Activated T-cell treated with anti-CD3 and anti-CD28 coated beads, Interleukin-2, amount 50 U/mL, for 48 hours (primary cell): ENCODE results near the gene CRY1.

Experiments
- DNase-seq, 2 experiments: peaks; one replicate each; pipeline ENCODE4 v3.0.0-alpha.2; 2020

Gene CRY1

GRCh38 chr12:106994579-106995220 lies 98.6 kb downstream of the CRY1 start:
- DNase-seq: no peak

- no peak for DNase-seq
Observed at GRCh38 chr12:106987846-106988245, 105.5 kb downstream of the CRY1 start.

GRCh38 chr12:106986625-106987389 lies 106.5 kb downstream of the CRY1 start, which contains the start of gene MTERF2:
Gene MTERF2 (minus strand): TSS chr12:106987146. CDS start chr12:106978714, 8,432 bp downstream.
- peak; percentile 84 to 86 for DNase-seq

GRCh38 chr12:106986135-106986534 lies 107.2 kb downstream of the CRY1 start:
- no peak for DNase-seq

GRCh38 chr12:106985479-106985878 lies 107.9 kb downstream of the CRY1 start:
- DNase-seq: no peak

- no peak for DNase-seq
Observed at GRCh38 chr12:106984588-106985137, 108.7 kb downstream of the CRY1 start.

GRCh38 chr12:106982229-106982628 lies 111.1 kb downstream of the CRY1 start:
- DNase-seq: no peak

- DNase-seq: no peak
Observed at GRCh38 chr12:106981788-106982187, 111.6 kb downstream of the CRY1 start.

GRCh38 chr12:106980944-106981343 lies 112.4 kb downstream of the CRY1 start:
- DNase-seq: no peak

- DNase-seq: no peak
Observed at GRCh38 chr12:106978035-106978800, 115.1 kb downstream of the CRY1 start.

GRCh38 chr12:106976668-106977067 lies 116.7 kb downstream of the CRY1 start:
- no peak for DNase-seq

- no peak for DNase-seq
Observed at GRCh38 chr12:106975993-106976658, 117.2 kb downstream of the CRY1 start.

GRCh38 chr12:106975098-106975497 lies 118.3 kb downstream of the CRY1 start:
- no peak for DNase-seq

- DNase-seq: no peak
Observed at GRCh38 chr12:106974511-106974910, 118.8 kb downstream of the CRY1 start.

GRCh38 chr12:106973545-106973944 lies 119.8 kb downstream of the CRY1 start:
- DNase-seq: no peak

GRCh38 chr12:106971065-106971464 lies 122.3 kb downstream of the CRY1 start:
- DNase-seq: no peak

GRCh38 chr12:106964526-106964925 lies 128.8 kb downstream of the CRY1 start:
- no peak for DNase-seq

GRCh38 chr12:106962286-106962685 lies 131.1 kb downstream of the CRY1 start:
- no peak for DNase-seq

- DNase-seq: no peak
Observed at GRCh38 chr12:106960443-106960842, 132.9 kb downstream of the CRY1 start.

- DNase-seq: no peak
Observed at GRCh38 chr12:106957583-106957982, 135.8 kb downstream of the CRY1 start.

- peak in 1 of 2 experiments; percentile 73 for DNase-seq
Observed at GRCh38 chr12:106956048-106956578, 137.2 kb downstream of the CRY1 start.

GRCh38 chr12:106955377-106956047 lies 137.8 kb downstream of the CRY1 start, which contains the start of gene TMEM263:
Gene TMEM263 (plus strand): TSS chr12:106955907. CDS start chr12:106967117, 11,210 bp downstream.
- DNase-seq: peak; percentile 89 to 93
